ENCODE results near the gene NKG7. TPM values are rescaled to one million over a fixed set of nuclear protein-coding genes. Genes with fewer than 3 reads are reported as not detected.
A peak's percentile ranks its signal among the peaks of the same experiment; 100 is the strongest.

Gene NKG7
- total and polyA plus RNA-seq, 9 donors = 0.40 to 4.4 (median 1.6) TPM

DNA sequence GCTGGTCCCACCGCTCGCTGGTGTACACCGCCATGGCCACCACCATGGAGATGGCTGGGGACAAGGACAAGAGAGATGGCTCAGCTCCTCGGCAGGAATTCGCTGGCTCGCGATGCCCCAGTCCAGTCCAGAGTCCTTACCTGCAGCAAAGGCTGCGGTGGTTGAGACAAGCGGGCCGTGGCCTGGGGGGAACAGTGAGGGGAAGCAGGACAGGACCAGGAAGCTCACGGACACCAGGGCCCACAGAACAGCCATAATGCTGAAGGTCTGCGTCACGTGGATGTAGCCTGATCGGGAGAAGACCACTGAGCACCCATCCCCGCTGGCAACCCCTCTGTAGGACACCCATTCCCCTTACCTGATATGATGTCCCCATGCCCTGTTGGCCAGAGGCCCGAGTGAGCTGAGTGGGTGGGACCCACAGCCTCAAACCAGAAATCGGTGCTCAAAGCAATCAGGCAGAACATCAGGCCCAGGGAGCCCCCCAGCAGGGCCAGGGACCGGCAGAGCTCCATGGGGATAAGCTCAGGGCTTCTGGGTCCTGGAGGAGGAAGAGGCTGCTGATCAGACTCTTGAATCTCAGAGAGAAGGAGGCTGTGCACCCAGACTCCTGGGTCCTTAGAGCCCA is 319 bp downstream of the NKG7 start:
- no peaks in the 10 kb centered on the region for H3K36me3 ChIP-seq
- WGBS, 3 donors = 77 to 82% (median 77%) methylated on average over 18 of the region's 18 CpGs
- TF ChIP-seq EP300 (IDR thresholded peaks at IDR 0.05) = no peak
- no peak for TF ChIP-seq POLR2A (IDR thresholded peaks at IDR 0.05)
- no peak overlapping the region for H3K27ac ChIP-seq
- no peak for DNase-seq
- H3K9me3 ChIP-seq = no peaks in the 10 kb centered on the region
- intact Hi-C loops (cut with DNase I) = no loop called here
- H3K4me1 ChIP-seq (ENCODE audit: insufficient read depth) = peaks cover 4% of the 10 kb centered on the region
- H3K27me3 ChIP-seq = no peaks in the 10 kb centered on the region
- H3K4me3 ChIP-seq = no peak overlapping the region

DNA sequence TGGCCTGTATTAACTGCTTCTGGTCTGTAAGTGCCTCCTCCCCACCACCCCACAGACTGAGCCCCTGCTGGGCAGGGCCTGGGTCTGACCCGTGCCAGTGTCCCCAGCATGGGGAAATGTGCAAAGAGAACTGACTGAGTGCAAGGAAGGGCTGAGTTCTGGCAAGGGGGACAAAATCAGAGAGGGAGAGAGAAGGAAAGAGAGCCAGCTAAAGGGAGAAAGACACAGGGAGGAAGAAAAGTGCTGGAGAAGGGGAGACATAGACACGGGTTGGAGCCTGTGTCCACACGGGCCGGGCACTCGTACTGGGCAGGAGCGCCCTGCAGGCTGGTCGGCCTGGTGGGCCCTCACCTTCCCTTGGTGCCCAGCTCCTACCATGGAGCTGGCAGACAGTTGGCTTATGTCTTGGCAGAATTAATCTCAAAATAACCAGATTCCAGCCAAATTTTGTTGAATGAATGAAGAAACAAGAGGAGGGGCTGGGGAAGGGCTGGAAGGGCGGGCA is 1.2 kb downstream of the NKG7 start:
- Histone ChIP-seq H3K4me1 (ENCODE audit: insufficient read depth) (peaks cover 4% of the 10 kb centered on the region), H3K27me3 (no peaks in the 10 kb centered on the region), H3K9me3 (no peaks in the 10 kb centered on the region), H3K4me3 (no peak overlapping the region), H3K27ac (no peak overlapping the region), H3K36me3 (no peaks in the 10 kb centered on the region)
- intact Hi-C loops (cut with DNase I) = no loop called here
- no peak for DNase-seq
- WGBS, 3 donors = 62 to 72% (median 66%) methylated on average over 8 of the region's 8 CpGs
- TF ChIP-seq EP300 (IDR thresholded peaks at IDR 0.05) (no peak), POLR2A (IDR thresholded peaks at IDR 0.05) (no peak)
- TF ChIP-seq, protein P1, sequence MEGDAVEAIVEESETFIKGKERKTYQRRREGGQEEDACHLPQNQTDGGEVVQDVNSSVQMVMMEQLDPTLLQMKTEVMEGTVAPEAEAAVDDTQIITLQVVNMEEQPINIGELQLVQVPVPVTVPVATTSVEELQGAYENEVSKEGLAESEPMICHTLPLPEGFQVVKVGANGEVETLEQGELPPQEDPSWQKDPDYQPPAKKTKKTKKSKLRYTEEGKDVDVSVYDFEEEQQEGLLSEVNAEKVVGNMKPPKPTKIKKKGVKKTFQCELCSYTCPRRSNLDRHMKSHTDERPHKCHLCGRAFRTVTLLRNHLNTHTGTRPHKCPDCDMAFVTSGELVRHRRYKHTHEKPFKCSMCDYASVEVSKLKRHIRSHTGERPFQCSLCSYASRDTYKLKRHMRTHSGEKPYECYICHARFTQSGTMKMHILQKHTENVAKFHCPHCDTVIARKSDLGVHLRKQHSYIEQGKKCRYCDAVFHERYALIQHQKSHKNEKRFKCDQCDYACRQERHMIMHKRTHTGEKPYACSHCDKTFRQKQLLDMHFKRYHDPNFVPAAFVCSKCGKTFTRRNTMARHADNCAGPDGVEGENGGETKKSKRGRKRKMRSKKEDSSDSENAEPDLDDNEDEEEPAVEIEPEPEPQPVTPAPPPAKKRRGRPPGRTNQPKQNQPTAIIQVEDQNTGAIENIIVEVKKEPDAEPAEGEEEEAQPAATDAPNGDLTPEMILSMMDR (IDR thresholded peaks at IDR 0.05) = no peak

DNA sequence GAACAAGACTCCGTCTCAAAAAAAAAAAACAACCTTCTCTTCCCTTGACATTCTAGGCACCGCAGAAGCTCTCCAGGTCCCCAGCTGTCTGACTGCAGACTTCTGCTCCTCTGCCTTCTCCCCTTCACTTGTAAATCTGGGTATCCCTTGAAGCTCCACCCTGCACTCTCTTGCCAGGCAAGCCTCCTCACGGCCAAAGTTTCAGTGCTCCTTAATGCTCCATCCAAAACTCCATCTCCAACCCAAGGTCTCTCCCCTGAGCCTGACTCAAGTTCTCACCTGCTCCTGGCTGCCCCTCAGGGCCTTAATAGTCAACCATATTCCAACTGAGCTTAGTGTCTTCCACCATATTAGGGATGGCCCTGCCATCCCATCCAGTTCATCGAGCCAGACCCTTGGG is 2.2 kb downstream of the NKG7 start:
- no peaks in the 10 kb centered on the region for H3K36me3 ChIP-seq
- DNase-seq = no peak
- 53 to 54% (median 53%) methylated on average over 4 of the region's 4 CpGs for WGBS, 3 donors
- H3K4me1 ChIP-seq (ENCODE audit: insufficient read depth) = peaks cover 7% of the 10 kb centered on the region
- no peaks in the 10 kb centered on the region for H3K9me3 ChIP-seq
- no peaks in the 10 kb centered on the region for H3K27me3 ChIP-seq
- TF ChIP-seq, protein P1 (IDR thresholded peaks at IDR 0.05) = no peak
- TF ChIP-seq EP300 (IDR thresholded peaks at IDR 0.05) (no peak), POLR2A (IDR thresholded peaks at IDR 0.05) (no peak)
- no peak overlapping the region for H3K4me3 ChIP-seq
- intact Hi-C loops (cut with DNase I) = no loop called here
- no peak overlapping the region for H3K27ac ChIP-seq

DNA sequence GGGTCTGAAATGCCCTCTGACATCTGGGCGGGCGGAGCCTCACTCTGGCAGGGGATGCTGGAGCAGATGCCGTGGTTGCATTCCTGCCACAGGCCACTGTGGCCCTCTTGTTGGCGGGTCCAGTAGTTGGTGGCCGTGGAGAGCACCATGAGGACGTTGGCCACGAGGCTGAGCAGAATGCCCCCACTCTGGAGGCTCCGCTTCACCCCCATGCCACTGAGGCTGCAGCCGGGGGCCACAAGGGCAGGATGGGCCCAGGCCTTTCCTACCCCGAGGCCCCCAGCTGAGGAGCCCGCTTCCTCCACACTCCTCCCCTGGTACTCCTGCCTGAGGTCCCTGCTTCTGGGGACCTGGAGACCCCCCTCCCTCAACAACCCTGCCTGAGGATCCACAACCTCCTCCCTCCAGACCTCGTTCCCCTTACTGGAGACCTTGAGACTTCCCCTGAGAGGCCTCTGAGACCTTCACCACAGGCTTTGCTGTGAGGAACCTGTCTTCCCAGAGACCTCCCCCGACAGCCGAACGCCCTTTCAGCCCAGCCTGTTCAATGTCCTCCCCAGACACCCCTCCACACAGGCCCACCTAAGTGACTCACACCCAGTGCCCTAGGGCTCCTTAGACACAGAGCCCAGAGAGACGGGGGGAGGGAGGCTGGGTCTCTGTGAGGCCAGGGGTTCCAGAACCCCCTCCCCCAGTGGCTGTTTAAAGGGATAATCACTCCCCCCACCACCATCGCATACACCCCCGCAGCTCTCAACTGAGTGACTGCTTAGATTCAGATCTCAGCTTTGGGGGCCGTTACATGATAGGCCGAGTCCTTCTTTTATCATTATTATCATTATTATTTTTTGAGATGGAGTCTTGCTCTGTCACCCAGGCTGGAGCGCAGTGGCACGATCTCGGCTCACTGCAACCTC is 3.8 kb downstream of the NKG7 start, which contains the start of gene CLDND2:
Gene CLDND2, minus strand, starts transcription at position 638 of the 917 bp plus-strand sequence. Its CDS starts 426 bp downstream, at position 212.
- WGBS, 3 donors = 46 to 52% (median 47%) methylated on average over 21 to 23 of the region's 23 CpGs
- peak within 1 kb of the TSS; percentile 41 to 51 for H3K27ac ChIP-seq
- TF ChIP-seq, protein P1 (IDR thresholded peaks at IDR 0.05) = no peak
- TF ChIP-seq POLR2A (IDR thresholded peaks at IDR 0.05) (no peak), EP300 (IDR thresholded peaks at IDR 0.05) (no peak)
- DNase-seq = peak in 4 of 5 donors; percentile 29 to 48 (median 42)
- H3K36me3 ChIP-seq = no peaks in the 10 kb centered on the region
- intact Hi-C loops (cut with DNase I) = loop anchor here in 1 of 4 donors (10.0 kb wide), 1 partner anchor 336 kb away; no protein-coding TSS in a partner anchor
- no peaks in the 10 kb centered on the region for H3K9me3 ChIP-seq
- peak within 1 kb of the TSS; percentile 95 for H3K4me3 ChIP-seq
- peaks cover 7% of the 10 kb centered on the region for H3K4me1 ChIP-seq (ENCODE audit: insufficient read depth)
- H3K27me3 ChIP-seq = no peaks in the 10 kb centered on the region
